ENCODE data around the gene NDUFV2.

Gene NDUFV2

DNA sequence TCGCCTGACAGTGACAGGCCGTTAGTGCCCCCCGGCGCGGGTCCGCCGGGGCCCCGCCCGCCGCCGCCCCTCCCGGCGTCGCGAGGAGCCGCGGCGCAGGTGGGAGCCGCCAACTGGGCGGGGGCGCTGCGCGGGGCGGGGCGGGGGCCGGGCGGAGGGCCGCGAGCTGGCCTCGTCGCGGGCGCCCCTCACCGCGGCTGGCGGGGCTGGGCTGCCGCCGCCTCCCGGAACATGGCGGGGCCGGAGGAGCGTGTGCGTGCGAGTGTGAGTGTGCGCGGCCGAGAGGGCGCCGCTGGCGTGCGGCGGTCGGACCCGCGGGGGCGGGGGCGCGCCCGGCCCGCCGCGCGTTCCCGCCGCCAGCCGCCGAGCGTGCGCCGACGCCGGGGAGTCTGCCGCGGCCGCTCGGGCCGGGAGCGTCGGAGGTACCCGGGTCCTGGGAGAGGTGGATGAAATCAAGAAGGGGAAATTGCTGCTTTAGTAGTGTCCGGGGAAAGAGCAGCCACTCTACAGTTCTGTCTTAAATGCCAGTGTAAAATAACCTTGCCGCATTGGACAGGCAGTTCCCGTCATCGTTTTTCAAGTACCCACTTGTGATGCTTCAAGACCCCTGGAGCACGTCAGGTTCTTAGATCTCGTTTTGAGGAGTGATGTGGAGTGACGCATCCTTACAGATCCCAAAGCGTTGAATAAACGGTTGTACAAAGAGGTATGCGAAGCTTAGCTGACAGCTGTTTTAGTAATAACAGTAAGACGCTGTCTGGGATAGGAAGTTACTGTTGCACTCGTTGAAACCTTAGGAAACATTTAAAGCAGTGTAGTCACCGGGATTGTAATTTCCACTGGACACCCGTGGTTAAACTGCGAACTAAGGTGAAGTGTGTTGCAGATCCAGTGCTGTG, 34.9 kb downstream of the NDUFV2 start:
- TF ChIP-seq TAF1 (IDR thresholded peaks at IDR 0.05; ENCODE audit: borderline replicate concordance, insufficient read depth, low read length), result peak; percentile 32; the same call in 1 of the 2 replicates
- no peak for TF ChIP-seq FOXP2 (optimal IDR thresholded peaks at IDR 0.05; ENCODE audit: borderline replicate concordance, extremely low read depth, extremely low read length, insufficient read depth)

DNA sequence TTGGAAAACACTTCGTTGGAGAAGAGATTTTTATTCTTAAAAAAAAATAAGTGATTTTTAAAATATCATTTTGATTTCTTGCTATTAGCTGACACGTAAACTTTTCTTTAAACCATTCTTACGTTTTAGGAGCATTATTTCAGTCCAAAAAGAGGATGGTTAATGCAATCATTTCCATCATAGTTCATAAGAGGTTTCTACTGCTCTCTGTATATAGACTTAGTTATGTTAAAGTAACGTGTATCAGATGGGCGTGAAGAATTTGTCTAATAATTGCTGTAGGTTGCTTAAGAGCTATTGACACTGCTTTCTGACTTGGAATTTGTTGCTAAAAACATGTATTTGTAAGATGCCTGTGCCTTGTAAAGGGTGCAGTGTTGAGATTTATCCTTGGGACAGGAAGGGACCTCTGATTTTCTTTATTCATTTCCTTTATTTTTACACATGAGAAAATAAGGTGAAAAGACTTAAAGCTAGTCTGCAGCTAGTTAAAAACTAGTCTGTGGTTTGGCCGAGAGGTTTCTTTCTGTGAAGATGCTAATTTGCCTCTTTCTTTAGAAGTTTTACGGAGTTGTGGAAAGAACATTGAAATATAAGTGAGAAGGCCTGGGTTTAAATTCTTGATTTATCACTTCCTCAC, 37.0 kb downstream of the NDUFV2 start:
- no peak for TF ChIP-seq TAF1 (IDR thresholded peaks at IDR 0.05; ENCODE audit: borderline replicate concordance, insufficient read depth, low read length)
- TF ChIP-seq POLR2AphosphoS5 (IDR thresholded peaks at IDR 0.05; ENCODE audit: low read depth, low read length), result no peak
- no peak for TF ChIP-seq FOXP2 (optimal IDR thresholded peaks at IDR 0.05; ENCODE audit: borderline replicate concordance, extremely low read depth, extremely low read length, insufficient read depth)
- TF ChIP-seq REST (IDR thresholded peaks at IDR 0.05; ENCODE audit: insufficient read depth in 1 of 2, low read depth in 2 of 2, low read length in 2 of 2), result no peak

GRCh38 chr18:9140381-9140780, 37.9 kb downstream of the NDUFV2 start:
- TF ChIP-seq FOXP2 (optimal IDR thresholded peaks at IDR 0.05; ENCODE audit: borderline replicate concordance, extremely low read depth, extremely low read length, insufficient read depth), result no peak
- TF ChIP-seq TAF1 (IDR thresholded peaks at IDR 0.05; ENCODE audit: borderline replicate concordance, insufficient read depth, low read length), result no peak
- TF ChIP-seq SIN3A (IDR thresholded peaks at IDR 0.05; ENCODE audit: borderline replicate concordance, insufficient read depth, low read length), result no peak
- TF ChIP-seq POLR2AphosphoS5 (IDR thresholded peaks at IDR 0.05; ENCODE audit: low read depth, low read length), result no peak
- TF ChIP-seq REST (IDR thresholded peaks at IDR 0.05; ENCODE audit: insufficient read depth in 1 of 2, low read depth in 2 of 2, low read length in 2 of 2), result no peak

GRCh38 chr18:9140984-9141383, 38.5 kb downstream of the NDUFV2 start:
- no peak for TF ChIP-seq FOXP2 (optimal IDR thresholded peaks at IDR 0.05; ENCODE audit: borderline replicate concordance, extremely low read depth, extremely low read length, insufficient read depth)
- TF ChIP-seq REST (IDR thresholded peaks at IDR 0.05; ENCODE audit: insufficient read depth in 1 of 2, low read depth in 2 of 2, low read length in 2 of 2), result no peak
- no peak for TF ChIP-seq SIN3A (IDR thresholded peaks at IDR 0.05; ENCODE audit: borderline replicate concordance, insufficient read depth, low read length)
- TF ChIP-seq POLR2AphosphoS5 (IDR thresholded peaks at IDR 0.05; ENCODE audit: low read depth, low read length), result no peak

- TF ChIP-seq SIN3A (IDR thresholded peaks at IDR 0.05; ENCODE audit: borderline replicate concordance, insufficient read depth, low read length) (no peak), REST (IDR thresholded peaks at IDR 0.05; ENCODE audit: insufficient read depth in 1 of 2, low read depth in 2 of 2, low read length in 2 of 2) (no peak), FOXP2 (optimal IDR thresholded peaks at IDR 0.05; ENCODE audit: borderline replicate concordance, extremely low read depth, extremely low read length, insufficient read depth) (no peak), TAF1 (IDR thresholded peaks at IDR 0.05; ENCODE audit: borderline replicate concordance, insufficient read depth, low read length) (no peak), POLR2AphosphoS5 (IDR thresholded peaks at IDR 0.05; ENCODE audit: low read depth, low read length) (no peak)
Observed at GRCh38 chr18:9146224-9146623, 43.7 kb downstream of the NDUFV2 start.
